Fibroblast of mammary gland (primary cell): Measurements from ENCODE around the gene PROM2.

Source experiments
- DNase-seq: peaks from one replicate; pipeline ENCODE4 v3.0.0-alpha.2; 2010; ENCODE audit warnings: low read depth
- H3K4me3 ChIP-seq: 2 replicates; pipeline ENCODE4 v1.5.1; 2011; ENCODE audit warnings: low read depth, mild to moderate bottlenecking, low read length, moderate library complexity; ENCODE audit not compliant: control insufficient read depth
- TF ChIP-seq, protein P1 (sequence below): conservative IDR thresholded peaks from 2 replicates; pipeline ENCODE4 v1.5.1; 2011; ENCODE audit warnings: low read depth, low read length, inconsistent platforms; ENCODE audit not compliant: control insufficient read depth, insufficient read depth

Gene PROM2

DNA sequence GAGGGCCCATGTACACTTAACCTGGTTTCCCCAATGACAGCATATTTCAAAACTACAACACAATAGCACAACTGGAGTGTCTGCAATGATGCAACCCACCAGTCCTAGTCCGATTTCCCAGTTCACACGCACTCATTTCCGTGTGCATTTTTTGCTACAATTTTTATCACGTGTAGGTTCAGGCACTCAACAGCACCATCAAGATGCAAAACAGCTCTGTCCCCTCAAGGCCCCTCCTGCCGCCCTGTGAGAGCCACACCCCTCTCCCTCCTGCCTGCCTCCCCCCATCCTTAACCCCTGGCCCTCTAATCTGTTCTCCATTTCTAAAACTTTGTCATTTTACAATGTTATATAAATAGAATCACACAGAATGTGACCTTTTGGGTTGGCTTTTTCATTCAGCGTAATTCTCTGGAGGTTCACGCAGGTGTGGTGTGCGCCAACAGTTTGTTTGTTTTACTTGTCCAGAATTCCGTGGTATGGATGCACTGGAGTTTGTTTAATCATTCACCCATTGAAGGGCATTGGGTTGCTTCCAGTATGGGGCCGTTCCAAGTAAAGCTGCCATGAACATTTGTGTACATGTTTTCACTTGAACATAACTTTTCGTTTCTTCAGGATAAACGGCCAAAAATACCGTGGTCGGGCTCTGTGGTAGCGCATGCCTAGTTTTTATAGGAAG lies 31.3 kb downstream of the PROM2 start:
- DNase-seq, result no peak
- TF ChIP-seq, protein P1, sequence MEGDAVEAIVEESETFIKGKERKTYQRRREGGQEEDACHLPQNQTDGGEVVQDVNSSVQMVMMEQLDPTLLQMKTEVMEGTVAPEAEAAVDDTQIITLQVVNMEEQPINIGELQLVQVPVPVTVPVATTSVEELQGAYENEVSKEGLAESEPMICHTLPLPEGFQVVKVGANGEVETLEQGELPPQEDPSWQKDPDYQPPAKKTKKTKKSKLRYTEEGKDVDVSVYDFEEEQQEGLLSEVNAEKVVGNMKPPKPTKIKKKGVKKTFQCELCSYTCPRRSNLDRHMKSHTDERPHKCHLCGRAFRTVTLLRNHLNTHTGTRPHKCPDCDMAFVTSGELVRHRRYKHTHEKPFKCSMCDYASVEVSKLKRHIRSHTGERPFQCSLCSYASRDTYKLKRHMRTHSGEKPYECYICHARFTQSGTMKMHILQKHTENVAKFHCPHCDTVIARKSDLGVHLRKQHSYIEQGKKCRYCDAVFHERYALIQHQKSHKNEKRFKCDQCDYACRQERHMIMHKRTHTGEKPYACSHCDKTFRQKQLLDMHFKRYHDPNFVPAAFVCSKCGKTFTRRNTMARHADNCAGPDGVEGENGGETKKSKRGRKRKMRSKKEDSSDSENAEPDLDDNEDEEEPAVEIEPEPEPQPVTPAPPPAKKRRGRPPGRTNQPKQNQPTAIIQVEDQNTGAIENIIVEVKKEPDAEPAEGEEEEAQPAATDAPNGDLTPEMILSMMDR, result no peak
- H3K4me3 ChIP-seq, result no peak overlapping the region

DNA sequence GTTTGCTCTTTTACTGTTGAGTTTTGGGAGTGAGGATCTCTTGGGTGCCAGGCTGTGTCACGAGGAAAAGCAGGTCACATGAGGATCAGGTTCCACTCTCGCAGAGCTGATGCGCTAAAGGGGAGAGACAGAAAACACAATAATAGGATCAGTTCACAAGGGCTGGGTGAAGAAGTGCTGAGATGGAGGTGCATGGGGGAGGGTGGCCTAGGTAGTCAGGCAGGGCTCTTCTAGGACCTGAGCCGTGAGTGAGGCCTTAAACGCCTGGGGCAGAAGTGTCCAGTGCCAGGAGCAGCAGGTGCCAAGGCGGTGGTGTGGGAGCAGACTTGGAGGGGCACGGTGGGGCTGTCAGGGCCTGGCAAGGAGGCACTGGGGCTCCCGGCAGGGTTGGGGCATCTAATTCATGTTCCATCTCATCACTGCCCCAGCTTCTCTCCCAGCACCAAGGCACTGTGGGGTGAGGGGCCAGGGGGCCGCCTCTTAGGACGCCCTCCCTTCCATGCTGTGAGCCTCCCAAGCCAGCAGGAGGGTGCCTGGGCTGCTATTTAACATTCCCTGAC lies 32.2 kb downstream of the PROM2 start:
- TF ChIP-seq, protein P1, result no peak
- H3K4me3 ChIP-seq, result no peak overlapping the region
- no peak for DNase-seq

DNA sequence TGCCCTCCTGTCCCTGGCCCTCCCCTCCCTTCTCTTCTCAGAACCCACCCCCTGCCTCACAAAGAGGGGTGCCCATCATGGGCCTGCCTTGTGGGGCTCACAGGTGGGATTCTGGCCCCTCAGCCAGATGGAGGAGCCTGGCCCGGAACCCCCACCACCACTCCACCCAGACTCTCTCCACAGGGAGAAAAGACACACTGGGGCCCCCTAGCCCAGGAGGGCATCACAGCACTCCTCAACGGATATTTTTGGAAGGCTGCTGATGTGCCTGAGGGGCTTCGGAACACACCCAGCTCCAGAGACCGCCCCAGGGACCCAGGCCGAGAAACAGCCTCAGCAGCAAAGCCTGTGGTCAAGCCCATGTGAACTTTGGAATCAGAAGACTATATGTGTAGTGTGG lies 32.8 kb downstream of the PROM2 start:
- H3K4me3 ChIP-seq, result no peak overlapping the region
- TF ChIP-seq, protein P1, result no peak
- no peak for DNase-seq

DNA sequence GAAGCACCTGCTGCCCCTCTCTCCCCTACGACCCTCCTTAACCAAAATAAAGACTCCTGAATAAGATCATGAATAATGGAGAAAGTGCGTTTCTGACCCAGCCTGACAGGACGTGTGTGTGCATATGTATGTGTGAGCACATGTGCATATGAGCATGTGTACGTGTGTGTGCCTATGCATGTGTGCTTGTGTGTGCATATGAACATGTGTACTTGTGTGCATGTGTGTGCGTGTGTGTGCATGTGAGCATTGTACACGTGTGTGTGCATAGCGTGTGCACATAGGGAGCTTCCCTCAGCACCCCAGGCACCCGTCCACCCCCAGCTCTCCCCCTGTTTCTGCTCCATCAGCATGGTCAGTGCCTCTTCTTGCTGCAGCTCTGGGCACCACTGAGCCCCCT lies 33.6 kb downstream of the PROM2 start:
- TF ChIP-seq, protein P1, result no peak
- DNase-seq, result no peak
- no peak overlapping the region for H3K4me3 ChIP-seq

DNA sequence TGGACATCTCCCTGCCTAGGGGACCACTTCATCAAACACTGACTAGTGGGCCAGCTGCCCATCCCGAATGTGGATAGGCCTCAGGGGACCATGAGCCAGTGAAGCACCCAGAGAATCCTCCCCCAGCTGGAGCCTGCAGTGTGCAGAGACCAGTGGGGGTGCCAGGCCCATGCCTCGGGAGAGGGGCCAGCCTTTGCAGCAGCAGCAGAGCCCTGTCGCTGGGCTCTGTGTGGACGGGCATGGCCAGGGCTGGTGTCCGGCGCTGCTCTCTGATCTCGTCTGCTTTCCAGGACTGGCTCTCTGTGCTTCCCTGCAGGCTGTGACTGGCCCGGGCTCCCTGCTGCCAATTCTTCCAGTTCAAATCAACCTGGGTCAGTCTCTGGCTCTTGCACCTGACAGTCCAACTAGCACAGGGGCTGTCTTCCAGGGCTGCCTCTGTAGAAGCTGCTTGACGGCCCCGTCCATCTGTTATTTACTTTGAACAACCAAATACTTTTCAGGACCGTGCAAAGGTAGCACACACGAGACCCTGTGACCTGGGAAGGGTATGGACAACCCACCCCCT lies 34.3 kb downstream of the PROM2 start:
- no peak overlapping the region for H3K4me3 ChIP-seq
- TF ChIP-seq, protein P1, result no peak
- DNase-seq, result no peak

DNA sequence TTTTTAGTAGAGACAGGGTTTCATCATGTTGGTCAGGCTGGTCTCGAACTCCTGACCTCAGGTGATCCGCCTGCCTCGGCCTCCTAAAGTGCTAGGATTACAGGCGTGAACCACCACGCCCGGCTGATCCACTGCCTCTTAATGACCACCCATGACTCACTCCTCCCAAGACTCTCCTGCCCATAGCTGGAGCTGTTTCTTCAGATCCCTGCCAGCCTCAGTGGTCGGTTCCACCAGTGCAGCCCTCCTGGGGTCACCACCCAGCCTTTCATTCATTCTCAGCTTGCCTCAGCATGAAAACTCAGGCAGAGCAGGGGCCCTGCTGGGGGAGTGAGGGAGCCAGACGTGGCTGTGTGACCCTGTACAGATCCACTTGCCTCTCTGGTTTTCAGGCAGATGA lies 35.4 kb downstream of the PROM2 start:
- DNase-seq, result no peak
- H3K4me3 ChIP-seq, result no peak overlapping the region
- TF ChIP-seq, protein P1, result no peak
